Measurements from ENCODE around the gene STIM1. TPM values are rescaled to one million over a fixed set of nuclear protein-coding genes. Genes with fewer than 3 reads are reported as not detected.

STIM1 gene
- total RNA-seq, 3 donors from 2014 or later, result 56.1 to 74.8 (median 72.5) TPM

- Histone ChIP-seq H3K9me3 (no peaks in the 10 kb centered on the region), H3K4me3 (no peak overlapping the region), H3K36me3 (ENCODE audit: low read depth) (no peaks in the 10 kb centered on the region), H3K4me1 (ENCODE audit: low read depth) (peaks cover 21% of the 10 kb centered on the region)
- intact Hi-C loops (cut with DNase I, micrococcal nuclease), result no loop called here
- no peak for TF ChIP-seq CTCF (IDR thresholded peaks at IDR 0.05)
- no peak for ATAC-seq
- no peak for DNase-seq
These were observed 27.2 kb downstream of the STIM1 start for GRCh38 chr11:3882655-3883054.

- Histone ChIP-seq H3K9me3 (no peaks in the 10 kb centered on the region), H3K36me3 (ENCODE audit: low read depth) (no peaks in the 10 kb centered on the region), H3K4me3 (no peak overlapping the region), H3K4me1 (ENCODE audit: low read depth) (peaks cover under 1% of the 10 kb centered on the region)
- DNase-seq (no peak), ATAC-seq (no peak)
- TF ChIP-seq CTCF (IDR thresholded peaks at IDR 0.05), result no peak
- intact Hi-C loops (cut with DNase I, micrococcal nuclease), result no loop called here
These were observed 30.4 kb downstream of the STIM1 start for GRCh38 chr11:3885855-3886254.

- no peaks in the 10 kb centered on the region for H3K36me3 ChIP-seq (ENCODE audit: low read depth)
- DNase-seq (no peak), ATAC-seq (peak; percentile 33)
- H3K4me1 ChIP-seq (ENCODE audit: low read depth), result no peaks in the 10 kb centered on the region
- intact Hi-C loops (cut with DNase I, micrococcal nuclease), result no loop called here
- no peaks in the 10 kb centered on the region for H3K9me3 ChIP-seq
- no peak overlapping the region for H3K4me3 ChIP-seq
- TF ChIP-seq CTCF (IDR thresholded peaks at IDR 0.05), result no peak
These were observed 31.5 kb downstream of the STIM1 start for GRCh38 chr11:3886985-3887384.

GRCh38 chr11:3888876-3889275 lies 33.4 kb downstream of the STIM1 start:
- DNase-seq (no peak), ATAC-seq (no peak)
- Histone ChIP-seq H3K4me1 (ENCODE audit: low read depth) (peaks cover 6% of the 10 kb centered on the region), H3K4me3 (no peak overlapping the region), H3K36me3 (ENCODE audit: low read depth) (no peaks in the 10 kb centered on the region), H3K9me3 (no peaks in the 10 kb centered on the region)
- intact Hi-C loops (cut with DNase I, micrococcal nuclease), result no loop called here
- TF ChIP-seq CTCF (IDR thresholded peaks at IDR 0.05), result no peak

GRCh38 chr11:3890014-3890413 lies 34.5 kb downstream of the STIM1 start:
- TF ChIP-seq CTCF (IDR thresholded peaks at IDR 0.05), result no peak
- Histone ChIP-seq H3K36me3 (ENCODE audit: low read depth) (no peaks in the 10 kb centered on the region), H3K4me1 (ENCODE audit: low read depth) (peaks cover 13% of the 10 kb centered on the region), H3K4me3 (no peak overlapping the region), H3K9me3 (no peaks in the 10 kb centered on the region)
- intact Hi-C loops (cut with DNase I, micrococcal nuclease), result no loop called here
- ATAC-seq (no peak), DNase-seq (no peak)

- intact Hi-C loops (cut with DNase I, micrococcal nuclease), result no loop called here
- H3K4me3 ChIP-seq, result no peak overlapping the region
- ATAC-seq (no peak), DNase-seq (no peak)
- no peaks in the 10 kb centered on the region for H3K9me3 ChIP-seq
- TF ChIP-seq CTCF (IDR thresholded peaks at IDR 0.05), result no peak
- H3K36me3 ChIP-seq (ENCODE audit: low read depth), result no peaks in the 10 kb centered on the region
- H3K4me1 ChIP-seq (ENCODE audit: low read depth), result peaks cover 17% of the 10 kb centered on the region
These were observed 35.3 kb downstream of the STIM1 start for GRCh38 chr11:3890806-3891205.

All from mucosa of descending colon (tissue), 3 donors.